ENCODE results near the gene ILDR1.
A peak's percentile ranks its signal among the peaks of the same experiment; 100 is the strongest.

Gene ILDR1

DNA sequence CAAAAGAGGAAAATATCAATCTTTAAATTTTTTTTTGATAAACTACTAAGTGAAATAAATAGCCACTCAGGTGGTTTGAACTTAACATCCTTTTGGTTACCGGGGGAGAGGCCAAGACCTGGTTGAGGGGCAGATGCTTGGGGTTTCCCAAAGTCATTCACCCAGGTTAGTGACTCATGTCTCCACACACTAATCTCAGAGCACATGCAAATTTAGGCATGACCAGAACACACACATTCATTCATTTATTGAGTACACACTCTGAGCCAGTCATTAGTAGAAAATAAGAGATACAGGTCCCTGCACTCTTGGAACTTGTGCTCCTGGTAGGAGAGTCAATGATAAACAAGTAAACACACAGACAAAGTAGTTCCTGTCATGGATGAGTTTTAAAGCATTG lies 7.3 kb downstream of the ILDR1 start:
- no peak for DNase-seq

DNA sequence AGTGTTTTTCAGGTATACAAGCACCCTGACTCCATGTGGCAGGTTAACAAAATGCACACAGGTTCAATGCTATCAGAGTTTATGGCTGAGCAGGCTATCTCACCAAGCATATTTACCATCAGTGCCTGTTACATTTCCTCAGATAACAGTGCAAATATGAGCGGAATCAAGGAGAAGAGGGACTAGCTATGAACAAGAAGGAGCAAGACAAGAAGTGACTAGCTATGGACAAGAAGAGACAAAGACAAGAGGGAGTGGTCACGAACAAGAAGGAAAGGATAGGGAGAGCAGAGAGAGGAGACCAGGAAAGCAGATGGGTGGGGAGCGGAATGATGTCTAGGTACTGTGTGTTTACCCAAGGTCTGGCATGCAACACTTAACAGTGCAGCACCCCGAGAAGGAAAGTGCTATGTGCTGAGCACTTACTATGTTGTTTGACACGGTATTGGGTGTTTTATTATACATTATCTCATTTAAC lies 8.6 kb downstream of the ILDR1 start:
- DNase-seq, result no peak

DNA sequence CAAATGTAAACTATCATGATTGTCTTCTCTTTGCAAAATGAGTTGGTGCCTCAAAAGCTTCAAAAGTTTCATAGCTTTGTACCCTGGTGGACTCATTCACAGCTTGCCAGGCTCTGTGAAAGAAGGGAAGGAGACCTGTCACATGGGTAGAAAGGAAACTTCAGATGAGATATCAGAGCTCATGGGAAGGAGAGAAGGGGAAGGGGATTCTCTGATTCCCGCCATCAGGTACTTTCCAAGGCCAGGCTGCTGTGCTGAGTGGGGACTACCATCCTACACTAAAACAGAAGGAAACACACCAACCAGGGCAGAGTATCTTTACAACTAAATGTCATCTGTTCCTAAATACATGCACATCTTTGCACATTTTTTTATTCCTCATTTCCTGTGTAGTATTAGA lies 9.2 kb downstream of the ILDR1 start:
- DNase-seq, result no peak

DNA sequence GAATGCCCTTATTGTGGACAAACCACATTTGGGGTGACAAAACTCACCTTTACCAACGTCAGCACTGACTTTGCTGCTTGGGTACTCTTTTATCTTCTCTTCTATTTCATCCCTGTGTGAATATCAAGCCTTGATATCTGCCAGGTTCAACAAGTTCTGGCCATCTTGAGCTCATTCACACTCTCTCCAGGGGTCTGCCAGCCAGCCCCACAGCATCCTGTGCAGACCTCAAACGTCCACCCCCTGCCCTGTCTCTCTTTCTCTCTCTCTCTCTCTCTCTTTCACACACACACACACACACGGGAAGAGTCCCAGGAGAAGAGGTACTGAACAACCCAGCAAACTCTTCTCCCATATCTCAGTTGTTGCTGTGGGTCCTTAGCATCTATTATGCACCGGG lies 10.7 kb downstream of the ILDR1 start:
- DNase-seq, result no peak

DNA sequence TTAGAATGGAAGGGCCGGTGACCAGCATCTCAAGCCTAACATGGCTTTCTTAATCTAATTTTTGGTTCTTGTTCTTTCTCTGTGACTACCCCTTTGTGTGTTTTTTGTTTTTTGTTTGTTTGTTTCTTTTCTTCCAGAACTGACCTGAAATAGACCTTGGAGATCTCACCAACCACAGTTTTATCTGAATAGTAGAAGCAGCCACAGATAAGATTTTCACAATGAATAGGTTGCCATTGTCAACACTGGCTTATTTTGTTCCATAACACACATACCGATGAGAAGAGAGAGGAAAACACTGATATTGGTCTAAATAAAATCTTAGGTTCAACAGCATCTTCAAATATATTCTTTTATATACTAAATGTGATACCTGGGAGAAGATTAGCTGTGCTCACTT lies 11.5 kb downstream of the ILDR1 start:
- no peak for DNase-seq

DNA sequence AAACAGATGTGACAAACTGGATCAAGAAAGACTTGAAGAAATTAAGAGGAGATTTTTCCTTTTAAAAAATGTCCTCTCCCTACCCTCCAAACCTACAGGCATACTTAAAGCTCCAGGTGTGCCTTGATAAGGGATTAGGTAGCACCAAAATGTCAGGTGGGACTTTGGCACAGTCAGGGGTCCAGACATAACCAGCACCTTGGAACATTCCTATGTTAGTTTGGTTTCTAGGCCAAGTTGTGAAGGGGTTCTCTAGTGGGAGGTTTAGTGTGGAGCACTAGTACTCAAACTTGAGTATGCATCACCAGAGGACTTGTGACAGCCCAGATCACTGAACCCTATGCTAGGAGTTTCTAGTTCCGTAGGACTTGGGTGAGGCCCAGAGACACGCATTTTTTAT lies 13.9 kb downstream of the ILDR1 start:
- no peak for DNase-seq

DNA sequence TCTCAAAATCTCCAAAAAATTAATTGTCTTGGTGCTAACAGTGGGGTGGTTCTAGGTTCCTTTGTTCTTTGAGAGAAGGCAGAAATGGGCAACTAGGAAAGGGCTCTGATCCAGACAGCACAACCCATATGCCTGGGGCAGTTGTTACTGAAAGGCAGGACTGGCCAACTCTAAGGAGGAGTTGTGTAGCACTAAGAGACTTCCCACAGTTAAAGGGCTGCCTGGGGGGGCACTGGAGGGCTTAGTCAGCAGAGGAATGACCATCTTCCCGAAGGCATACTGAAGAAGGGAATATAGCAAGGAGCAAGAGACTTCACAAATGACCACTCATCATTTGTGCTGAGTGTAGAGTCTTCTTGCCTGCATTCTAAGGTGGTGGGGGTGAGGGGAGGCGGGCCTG lies 15.8 kb downstream of the ILDR1 start:
- DNase-seq, result no peak

DNA sequence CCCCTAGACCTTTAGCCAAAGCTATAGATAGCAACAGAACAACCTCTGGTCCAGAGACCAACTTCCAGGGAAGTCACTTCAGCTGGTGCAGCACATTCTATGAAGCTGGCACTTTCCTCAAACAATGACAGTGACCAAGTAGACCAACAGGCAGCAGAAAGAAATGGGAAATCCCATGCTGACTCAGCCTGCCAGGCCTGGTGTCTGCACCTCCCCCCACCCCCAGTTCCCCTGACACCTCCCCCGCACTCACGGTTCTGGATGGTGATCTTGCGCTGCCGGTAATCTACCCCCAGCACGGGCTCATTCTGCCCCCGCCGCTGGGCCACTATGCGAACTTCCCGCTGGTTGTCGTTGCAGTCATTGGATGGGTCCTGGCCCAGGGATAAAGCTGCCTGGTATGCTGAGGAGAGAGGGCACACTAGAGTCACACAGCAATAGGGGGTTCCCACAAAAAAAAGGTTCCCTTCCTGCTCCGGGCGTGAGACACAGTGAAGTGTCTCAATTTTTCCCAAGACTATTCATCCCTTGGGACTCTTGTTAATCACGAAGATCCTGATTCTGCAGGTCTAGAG lies 17.0 kb downstream of the ILDR1 start:
- peak; percentile 9 for DNase-seq

DNA sequence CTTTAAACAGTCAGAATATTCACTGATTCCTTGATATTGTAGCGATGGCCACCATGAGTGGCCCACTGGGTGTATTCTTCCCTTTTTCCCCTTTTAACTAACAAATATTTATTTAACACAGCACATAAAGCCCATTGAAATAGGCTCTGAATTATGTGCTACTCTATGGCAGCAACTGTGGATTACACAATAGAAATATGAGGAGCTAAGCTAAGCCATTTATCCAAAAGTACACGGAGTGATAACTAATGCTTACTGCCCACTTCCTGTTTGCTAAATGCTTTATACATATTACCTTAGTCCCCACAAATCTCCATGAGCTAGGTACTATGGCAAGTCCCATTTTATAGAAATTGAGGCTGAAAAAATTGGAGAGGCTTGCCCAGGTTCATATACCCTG lies 17.9 kb downstream of the ILDR1 start:
- no peak for DNase-seq

DNA sequence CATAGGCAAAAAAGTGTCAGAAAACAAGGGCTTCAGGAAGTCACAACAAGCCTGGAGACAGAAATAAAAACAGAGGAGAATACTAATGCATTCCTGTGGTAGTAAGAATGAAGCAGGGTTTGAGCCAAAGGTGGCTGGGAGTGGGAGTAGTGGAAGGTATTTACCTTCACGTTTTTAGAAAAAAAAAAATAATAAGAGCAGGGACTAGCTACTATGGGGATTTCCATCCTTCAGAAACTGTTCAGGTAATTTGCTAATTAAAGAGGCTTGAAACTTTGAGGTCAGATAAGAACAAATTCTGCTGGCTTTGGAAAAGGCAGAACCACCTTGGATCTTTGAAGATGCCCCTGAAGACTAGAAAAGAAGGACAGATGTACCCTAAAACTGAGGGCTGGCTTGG lies 18.4 kb downstream of the ILDR1 start:
- DNase-seq, result no peak

DNA sequence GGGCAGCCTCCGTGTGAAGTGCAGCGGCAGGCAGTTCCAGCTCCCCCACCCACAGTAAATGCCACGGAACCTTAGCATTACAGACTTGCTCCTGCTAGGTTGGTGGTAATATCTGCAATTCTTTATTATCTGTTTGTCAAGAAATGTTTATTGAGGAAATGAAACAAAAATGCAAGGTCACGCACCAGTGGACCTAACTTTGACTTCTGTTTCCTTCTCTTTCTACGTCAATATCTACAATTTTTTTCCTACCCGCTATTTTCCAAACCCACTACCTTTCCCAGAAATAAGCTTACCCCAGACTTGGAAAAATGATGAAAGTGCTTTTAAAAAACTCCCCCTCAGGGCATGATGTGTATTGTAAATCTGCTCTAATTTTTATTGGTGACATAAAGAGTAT lies 18.9 kb downstream of the ILDR1 start:
- DNase-seq, result no peak

DNA sequence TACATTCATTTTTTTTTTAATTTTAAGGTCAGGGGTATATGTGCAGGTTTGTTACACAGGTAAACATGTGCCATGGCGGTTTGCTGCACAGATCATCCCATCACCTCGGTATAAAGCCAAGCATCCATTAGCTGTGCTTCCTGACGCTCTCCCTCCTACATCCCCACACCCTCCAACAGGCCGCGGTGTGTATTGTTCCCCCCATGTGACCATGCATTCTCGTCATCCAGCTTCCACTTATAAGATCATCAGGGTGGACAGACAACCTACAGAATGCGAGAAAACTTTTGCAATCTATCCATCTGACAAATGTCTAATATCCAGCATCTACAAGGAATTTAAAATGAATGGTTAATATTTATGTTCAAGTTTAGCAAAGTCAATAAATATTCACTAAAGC lies 19.4 kb downstream of the ILDR1 start:
- DNase-seq, result no peak

DNA sequence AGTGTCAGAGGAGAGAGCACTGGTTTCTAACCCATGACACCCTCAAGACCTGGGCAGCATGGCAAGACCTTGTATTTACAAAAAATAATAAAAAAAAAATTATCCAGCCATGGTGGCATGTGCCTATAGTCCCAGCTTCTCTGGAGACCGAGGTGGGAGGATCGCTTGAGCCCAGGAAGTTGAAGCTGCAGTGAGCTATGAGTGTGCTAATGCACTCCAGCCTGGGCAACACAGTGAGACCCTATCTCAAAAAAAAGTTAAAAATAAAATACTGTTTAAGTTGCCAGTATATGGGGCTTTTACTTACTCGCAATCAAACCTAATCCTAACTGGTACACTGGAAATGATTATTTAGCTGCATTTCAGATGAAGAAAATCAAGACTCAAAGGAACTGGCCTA lies 20.2 kb downstream of the ILDR1 start:
- DNase-seq, result no peak

DNA sequence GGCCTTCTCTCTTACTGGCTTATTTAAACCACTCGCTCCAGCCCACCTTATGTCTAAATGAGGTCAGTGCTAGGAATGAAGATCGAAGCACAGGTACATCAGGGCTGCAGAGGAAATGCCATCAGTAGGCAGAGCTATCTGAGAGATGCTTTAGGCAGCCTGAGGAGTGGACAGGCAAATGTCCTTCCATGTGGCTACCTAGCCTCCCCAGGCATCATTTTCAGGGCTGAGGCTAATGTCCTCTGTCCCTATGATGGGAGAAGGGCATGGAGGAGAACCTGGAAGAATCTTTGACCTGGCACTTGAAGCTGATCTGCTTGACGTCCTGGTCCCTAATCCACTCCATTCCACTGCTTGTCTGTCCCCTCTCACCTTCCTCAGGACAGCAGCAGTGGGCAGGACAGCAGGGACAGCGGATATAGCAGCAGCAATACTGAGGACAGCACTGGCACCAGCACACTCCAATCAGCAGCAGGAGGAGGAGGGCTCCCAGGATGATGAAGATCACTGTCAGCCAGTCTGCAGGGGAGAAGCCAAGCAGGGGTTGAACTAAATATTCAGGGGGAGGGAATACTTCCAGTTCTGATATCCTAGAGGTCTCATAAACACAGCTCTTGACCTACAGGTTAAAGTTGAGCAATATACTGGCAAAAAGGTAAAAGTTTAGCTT lies 21.0 kb downstream of the ILDR1 start:
- no peak for DNase-seq

DNA sequence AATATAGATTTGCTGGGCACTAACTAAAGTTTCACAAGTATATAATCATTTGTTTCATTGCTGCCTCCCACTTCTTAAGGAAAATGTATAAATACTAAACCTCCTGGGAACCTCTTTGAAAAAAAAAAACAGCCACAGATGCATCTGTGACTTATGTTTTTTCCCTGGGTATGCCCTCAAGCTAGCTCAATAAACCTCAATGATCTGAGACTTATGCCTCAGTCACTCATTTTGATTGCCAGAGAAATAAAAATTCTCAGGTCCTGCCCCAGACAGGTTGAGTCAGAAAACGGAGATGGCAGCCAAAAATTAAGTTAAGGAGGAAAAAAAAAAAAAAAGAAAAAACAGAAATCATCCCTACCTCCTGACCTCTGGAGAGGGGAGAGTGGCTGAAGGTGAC lies 22.1 kb downstream of the ILDR1 start:
- no peak for DNase-seq

DNA sequence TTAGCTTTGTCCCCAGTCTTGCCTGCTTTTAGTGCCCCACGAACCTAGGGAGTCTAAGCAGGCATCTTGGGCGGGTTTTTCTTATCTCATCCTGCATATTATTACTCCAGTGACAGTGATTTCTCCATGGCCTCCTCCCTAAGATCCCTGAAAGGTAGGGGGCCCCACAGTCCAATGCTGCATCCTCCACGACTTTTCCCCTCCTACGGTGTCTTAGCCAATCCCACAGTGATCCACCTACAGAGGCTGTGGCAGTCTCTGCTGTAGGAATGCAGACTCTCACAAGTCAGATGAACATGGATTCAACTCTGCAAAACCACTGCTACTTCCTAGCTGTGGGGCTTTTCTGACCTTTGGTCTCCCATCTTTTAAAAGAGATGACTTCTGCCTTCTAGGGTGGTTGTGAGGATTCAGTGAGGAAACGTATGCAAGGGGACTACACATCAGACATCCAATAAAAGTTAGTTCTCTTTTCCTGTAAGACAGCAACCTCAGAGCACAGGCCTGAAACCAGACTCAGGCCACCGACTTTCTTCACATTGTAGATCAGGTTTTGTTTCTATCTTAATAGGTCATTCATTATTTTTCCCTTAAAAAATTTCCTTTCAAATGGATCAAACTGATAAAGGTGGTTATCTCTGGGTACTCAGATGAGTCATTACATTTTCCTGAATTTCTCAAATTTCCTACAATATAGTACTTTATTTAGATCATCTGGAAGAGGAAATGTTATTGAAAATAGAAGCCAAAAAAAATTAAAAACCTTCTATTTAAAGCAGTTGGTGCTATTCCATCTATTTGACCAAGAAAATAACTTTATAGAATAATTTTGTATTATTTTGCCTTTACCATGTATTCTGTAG lies 23.2 kb downstream of the ILDR1 start:
- DNase-seq, result no peak

DNA sequence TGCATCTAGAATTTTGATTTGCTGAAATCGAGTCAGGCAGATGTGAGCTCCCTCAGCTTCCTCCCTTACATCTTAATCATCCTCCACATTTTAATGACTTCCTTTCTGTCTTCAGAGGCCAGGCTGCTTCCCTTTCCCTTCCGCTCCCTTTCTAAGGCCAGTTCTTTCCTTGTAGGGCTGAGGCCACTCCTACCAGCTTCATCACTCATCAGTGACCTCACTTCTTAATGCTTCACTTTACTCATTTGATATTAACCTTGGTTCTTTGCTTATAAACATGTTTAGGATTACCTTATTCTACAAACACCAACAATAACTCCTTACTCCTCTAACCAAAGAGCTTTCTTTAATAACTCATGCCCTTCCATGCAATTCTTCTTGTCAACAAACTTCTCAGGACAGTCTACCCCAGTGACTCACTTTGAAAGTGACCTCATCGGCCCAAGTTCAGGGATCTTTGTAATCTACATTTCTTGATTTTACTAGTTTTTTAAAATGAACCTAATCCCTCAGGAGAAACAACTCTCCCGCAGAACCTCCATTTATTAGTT lies 23.9 kb downstream of the ILDR1 start:
- DNase-seq, result no peak

DNA sequence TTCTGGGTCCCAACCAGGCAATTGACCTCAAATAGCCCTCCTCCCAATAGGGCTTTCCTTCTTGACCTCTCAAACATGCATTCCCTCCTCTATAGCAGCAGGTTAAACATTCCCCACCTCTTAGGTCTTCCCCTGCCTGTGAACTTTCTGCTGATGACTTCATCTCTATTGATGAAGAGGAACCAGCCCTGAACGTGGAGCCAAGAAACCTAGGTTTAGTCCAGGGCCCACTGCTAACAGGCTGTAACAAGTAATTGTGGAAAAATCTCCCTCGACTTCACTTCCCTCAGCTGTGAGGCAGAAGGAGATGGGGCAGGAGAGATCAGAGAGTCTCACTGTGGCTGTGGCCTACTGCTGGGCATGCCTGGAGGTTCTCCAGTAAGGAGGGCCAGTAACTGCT lies 24.7 kb downstream of the ILDR1 start:
- no peak for DNase-seq

DNA sequence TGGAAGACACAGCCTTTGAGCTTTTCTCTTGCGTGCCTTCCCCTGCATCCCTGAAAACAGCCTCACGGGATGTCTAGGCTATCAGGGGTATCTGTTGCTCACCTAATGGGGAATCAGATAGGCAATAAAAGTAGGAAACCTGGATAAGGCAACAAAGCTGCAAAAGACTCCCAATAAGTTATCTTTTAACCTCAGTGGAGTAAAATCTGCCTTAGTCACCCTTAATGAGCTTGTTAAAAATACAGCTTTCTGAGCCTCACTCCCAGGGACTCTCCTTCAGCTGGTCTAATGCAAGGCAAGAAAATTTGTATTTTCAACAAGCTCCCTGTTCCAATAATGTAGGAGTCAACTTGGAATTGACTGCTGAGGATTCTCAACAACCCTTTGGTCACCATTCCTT lies 25.6 kb downstream of the ILDR1 start:
- no peak for DNase-seq

DNA sequence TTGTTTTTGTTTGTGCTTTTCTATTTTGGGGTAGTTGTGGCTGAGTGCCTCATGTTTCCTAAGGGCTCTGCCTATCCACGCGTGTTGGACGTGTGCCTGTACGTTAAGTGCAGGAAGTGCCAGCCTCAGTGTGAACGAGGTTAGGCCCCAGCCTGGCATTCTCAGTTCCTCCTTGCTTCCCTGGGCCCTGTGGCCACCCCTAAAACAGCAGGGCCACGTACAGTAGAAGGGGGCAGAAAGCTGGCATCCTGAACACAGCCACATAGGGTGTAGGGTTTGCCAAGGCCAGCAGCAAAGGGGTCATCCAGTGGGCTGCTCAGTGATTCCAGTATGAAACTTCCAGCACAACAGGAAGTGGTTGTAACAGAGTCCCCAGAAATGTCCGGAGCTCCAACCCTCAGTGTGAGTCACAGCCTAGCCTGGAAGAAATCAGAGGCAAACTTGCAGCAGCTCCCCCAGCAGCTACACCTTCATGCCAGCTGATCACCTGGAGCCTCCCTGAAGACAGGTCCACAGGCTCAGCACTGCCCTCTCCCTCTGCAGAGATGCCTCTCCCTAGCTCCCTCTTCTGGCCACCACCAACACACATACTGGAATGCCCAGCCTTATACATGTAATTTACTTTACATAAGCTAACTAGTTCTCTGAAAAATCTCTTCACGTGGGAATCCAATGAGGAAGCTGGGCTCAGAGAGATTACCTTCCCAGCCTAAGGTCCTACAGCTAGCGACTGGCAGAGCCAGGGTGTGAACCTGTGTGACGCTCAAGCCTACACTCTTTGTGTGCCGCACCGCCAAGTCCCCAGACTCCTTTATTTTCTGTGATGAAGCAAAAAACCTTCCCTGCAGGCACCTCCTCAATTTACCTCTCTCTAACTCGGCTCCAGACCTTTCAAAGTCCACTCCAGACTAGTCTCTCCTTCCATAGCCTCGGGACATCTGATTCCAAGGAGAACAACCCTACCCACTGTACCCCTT lies 26.6 kb downstream of the ILDR1 start:
- DNase-seq, result peak; percentile 7

DNA sequence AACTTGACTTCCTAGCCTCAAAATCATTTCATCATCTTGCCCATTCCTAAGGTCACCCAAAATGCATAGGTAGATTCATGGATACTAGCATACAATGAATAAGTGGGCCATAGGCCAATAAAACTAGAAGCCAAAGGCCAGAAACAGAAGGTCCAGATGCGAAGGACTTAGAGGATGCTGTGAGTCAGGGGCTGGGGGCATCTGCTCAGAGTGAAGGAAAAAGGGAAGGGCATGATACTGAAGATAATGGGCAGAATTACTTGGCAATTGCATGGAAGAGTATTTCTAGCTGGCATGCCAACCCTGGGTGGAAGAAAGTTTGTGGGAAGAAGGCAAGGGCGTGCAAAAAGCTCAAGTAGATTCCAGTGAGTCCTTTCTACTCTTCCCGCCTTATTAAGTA lies 27.5 kb downstream of the ILDR1 start:
- no peak for DNase-seq
